EL (cell line): ENCODE data around the gene KCNC1.
A peak's percentile ranks its signal among the peaks of the same experiment; 100 is the strongest.

Experiments used
- DNase-seq: peaks from one replicate; pipeline ENCODE4 v3.0.0-alpha.2; 2016

KCNC1 gene

GRCh38 chr11:17716807-17717206 is 17.8 kb upstream of the KCNC1 start:
- no peak for DNase-seq

GRCh38 chr11:17718015-17718414 is 16.6 kb upstream of the KCNC1 start:
- DNase-seq: no peak

GRCh38 chr11:17718510-17718962 is 16.0 kb upstream of the KCNC1 start:
- no peak for DNase-seq

- DNase-seq: peak; percentile 25
These were observed 15.3 kb upstream of the KCNC1 start, which contains the start of gene MYOD1 for GRCh38 chr11:17719028-17719937. Gene MYOD1, plus strand, starts transcription at chr11:17719571. Its CDS starts 212 bp downstream, at chr11:17719783.

- DNase-seq: peak; percentile 33
These were observed 14.4 kb upstream of the KCNC1 start for GRCh38 chr11:17719938-17720795.

GRCh38 chr11:17720796-17721171 is 13.8 kb upstream of the KCNC1 start:
- peak; percentile 20 for DNase-seq

GRCh38 chr11:17721242-17721999 is 13.2 kb upstream of the KCNC1 start:
- no peak for DNase-seq

GRCh38 chr11:17722000-17722643 is 12.5 kb upstream of the KCNC1 start:
- DNase-seq: peak; percentile 50

- no peak for DNase-seq
These were observed 10.3 kb upstream of the KCNC1 start for GRCh38 chr11:17724020-17724908.

- DNase-seq: no peak
These were observed 9.4 kb upstream of the KCNC1 start for GRCh38 chr11:17725174-17725573.

- DNase-seq: no peak
These were observed 4.4 kb upstream of the KCNC1 start for GRCh38 chr11:17730137-17730536.

GRCh38 chr11:17730608-17731462 is 3.7 kb upstream of the KCNC1 start:
- DNase-seq: peak; percentile 72

- DNase-seq: no peak
These were observed 1.3 kb upstream of the KCNC1 start for GRCh38 chr11:17733261-17733660.

GRCh38 chr11:17734986-17735817 is 621 bp downstream of the KCNC1 start:
- peak; percentile 68 for DNase-seq

GRCh38 chr11:17735818-17736578 is 1.4 kb downstream of the KCNC1 start:
- DNase-seq: no peak

GRCh38 chr11:17736579-17736893 is 2.0 kb downstream of the KCNC1 start:
- DNase-seq: no peak

GRCh38 chr11:17736930-17737817 is 2.6 kb downstream of the KCNC1 start:
- DNase-seq: no peak
